HepG2 (cell line): ENCODE results near the gene PNLIP.

Experiments used
- RNF2 ChIP-seq: fragments of 450-650 bp; conservative IDR thresholded peaks from 2 replicates; pipeline ENCODE4 v1.6.1; 2016; ENCODE audit warnings: low read depth
- THRA ChIP-seq: sonication (generic); formaldehyde crosslinking; IDR thresholded peaks from 2 replicates; pipeline ENCODE4 v1.4.0; 2020; ENCODE audit warnings: missing genetic modification reagents, borderline replicate concordance
- ZZZ3 ChIP-seq: sonication (generic); formaldehyde crosslinking; IDR thresholded peaks from 2 replicates; pipeline ENCODE4 v1.4.0; 2020; ENCODE audit warnings: missing genetic modification reagents, mild to moderate bottlenecking, borderline replicate concordance

GRCh38 chr10:116538992-116539391 lies 6.7 kb upstream of the PNLIP start:
- no peak for TF ChIP-seq RNF2
- no peak for TF ChIP-seq THRA (CRISPR knock-in tag)
- TF ChIP-seq ZZZ3 (CRISPR knock-in tag), result no peak
